ENCODE measurements around the gene USP32.

Gene USP32

DNA sequence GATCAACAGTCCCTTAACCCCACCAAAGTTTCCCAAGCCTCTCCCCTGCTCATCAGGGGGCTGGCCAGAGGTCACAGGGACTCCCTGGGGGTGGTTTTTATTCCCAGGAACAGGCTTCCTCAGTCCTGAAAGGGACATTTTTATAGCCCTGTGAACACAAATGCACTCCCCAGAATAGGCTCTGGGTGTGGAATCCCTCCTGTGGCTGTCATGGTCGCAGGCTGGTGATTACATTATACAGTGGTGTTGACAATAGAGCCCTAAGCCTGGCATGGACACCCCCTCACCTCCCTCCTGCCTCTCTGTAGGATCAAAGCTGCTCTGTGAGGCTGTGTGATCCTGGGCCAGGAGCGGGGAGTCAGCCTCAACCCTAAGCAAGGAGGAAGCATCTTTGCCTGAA is 243.6 kb downstream of the USP32 start:
- ATAC-seq (replicated peaks) = no peak
- H3K9me3 Mint-ChIP-seq = no peaks in the 10 kb centered on the region
- H3K27me3 Mint-ChIP-seq = peaks cover 78 to 93% of the 10 kb centered on the region in 2 donors
- H3K27ac Mint-ChIP-seq = no peak overlapping the region
- H3K36me3 Mint-ChIP-seq = no peaks in the 10 kb centered on the region
- no peak for DNase-seq
- peaks cover 8 to 25% of the 10 kb centered on the region in 2 donors for H3K4me1 Mint-ChIP-seq
- H3K4me3 Mint-ChIP-seq = no peak overlapping the region

DNA sequence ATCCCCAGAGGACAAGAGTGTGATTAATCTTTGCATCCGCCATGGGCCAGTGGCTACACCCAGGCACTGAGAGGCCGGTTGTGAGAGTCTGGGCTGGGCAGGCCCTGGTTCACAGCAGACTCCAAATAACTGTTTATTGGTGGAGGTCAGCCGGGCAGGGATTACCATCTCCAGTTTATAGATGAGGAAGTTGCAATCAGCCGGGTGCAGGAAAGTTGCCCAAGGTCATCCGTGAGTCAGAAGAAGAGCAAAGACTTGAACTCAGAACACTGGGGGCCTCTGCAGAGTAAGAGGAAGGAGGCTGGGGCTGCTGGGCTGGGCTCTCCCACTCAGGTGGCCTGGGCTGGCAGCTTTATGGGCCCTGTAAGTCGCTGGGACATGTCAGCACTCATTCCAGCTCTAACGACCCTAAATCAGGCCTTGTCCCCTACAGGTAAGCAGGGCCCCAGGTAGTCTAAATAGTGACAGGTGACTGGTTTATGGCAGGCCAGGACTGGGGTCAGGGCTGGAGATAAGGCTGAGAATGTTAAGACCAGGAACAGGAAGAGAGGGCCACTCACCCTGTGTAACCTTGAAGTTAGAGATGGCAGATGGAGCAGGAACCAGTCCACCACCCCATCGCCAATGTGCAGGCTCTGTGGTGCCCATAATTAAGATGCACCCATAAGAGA is 244.2 kb downstream of the USP32 start:
- Mint-ChIP-seq H3K36me3 (no peaks in the 10 kb centered on the region), H3K27me3 (peaks cover 81 to 93% of the 10 kb centered on the region in 2 donors), H3K4me1 (peaks cover 13 to 32% of the 10 kb centered on the region in 2 donors), H3K27ac (no peak overlapping the region), H3K4me3 (no peak overlapping the region), H3K9me3 (no peaks in the 10 kb centered on the region)
- DNase-seq (no peak), ATAC-seq (replicated peaks) (no peak)

DNA sequence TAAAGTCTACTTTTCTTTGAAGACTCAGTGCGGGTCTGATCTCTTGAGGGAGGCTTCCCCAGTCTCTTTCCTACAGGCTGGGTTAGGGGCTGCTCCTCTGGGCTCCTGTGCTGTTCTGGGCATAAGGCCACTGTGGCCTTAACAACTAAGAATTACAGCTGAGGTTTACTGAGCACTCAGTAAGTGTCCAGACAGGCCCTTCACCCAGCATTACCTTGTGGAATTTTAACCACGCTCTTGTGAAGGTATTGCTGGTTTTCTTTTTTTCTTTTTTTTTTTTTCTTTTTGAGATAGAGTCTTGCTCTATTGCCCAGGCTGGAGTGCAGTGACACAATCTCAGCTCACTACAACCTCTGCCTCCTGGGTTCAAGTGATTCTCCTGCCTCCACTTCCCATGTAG is 245.7 kb downstream of the USP32 start:
- ATAC-seq (replicated peaks) = no peak
- H3K9me3 Mint-ChIP-seq = no peaks in the 10 kb centered on the region
- H3K27ac Mint-ChIP-seq = no peak overlapping the region
- peaks cover 81 to 93% of the 10 kb centered on the region in 2 donors for H3K27me3 Mint-ChIP-seq
- no peak overlapping the region for H3K4me3 Mint-ChIP-seq
- H3K4me1 Mint-ChIP-seq = peaks cover 20 to 42% of the 10 kb centered on the region in 2 donors
- no peak for DNase-seq
- no peaks in the 10 kb centered on the region for H3K36me3 Mint-ChIP-seq

DNA sequence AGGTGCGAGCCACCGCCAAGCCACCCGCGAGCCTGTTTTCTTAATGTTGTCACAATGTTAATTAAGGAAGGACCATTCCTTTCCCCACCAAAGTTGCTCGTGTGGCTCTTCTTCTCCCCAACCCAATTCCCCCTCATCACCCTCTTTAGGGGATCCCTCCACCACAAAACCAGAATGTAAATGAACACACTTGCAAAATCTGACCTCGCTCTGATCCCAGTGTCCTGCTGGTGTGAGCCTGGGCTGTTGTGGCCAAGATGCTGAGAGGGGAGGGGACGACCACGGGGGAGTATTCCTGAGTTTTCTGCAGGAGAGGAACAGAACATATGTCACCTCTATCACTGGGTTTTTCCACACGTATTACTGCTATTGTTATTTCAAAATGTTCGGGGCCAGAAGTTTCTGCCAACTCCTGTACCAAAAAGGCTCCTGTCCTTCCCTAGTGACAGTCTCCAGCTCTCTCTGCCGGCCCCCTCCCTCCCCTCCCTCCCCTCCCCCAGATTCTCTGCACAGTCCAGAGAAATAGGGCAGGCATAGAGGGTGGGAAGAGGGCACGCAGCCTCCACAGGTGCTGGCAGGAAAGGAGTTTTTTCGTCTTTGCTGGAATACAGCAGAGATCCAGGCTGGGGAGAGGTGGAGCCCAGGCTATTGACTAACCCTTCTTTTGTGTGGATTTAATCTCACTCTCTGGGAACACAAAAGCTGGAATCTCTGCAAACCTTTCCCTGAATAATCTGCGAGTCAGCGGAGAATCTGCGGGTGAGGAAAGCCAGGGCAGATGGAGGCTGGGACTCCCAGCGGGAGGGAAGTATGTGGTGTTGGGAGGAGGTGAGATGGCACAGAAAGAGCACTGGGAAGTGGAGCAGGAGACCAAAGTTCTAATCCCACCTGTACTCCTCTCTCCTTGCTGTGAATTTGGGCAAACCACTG is 246.7 kb downstream of the USP32 start:
- H3K36me3 Mint-ChIP-seq = no peaks in the 10 kb centered on the region
- H3K9me3 Mint-ChIP-seq = no peaks in the 10 kb centered on the region
- peaks cover 26 to 40% of the 10 kb centered on the region in 2 donors for H3K4me1 Mint-ChIP-seq
- no peak overlapping the region for H3K27ac Mint-ChIP-seq
- DNase-seq = no peak
- no peak overlapping the region for H3K4me3 Mint-ChIP-seq
- peaks cover 82 to 93% of the 10 kb centered on the region in 2 donors for H3K27me3 Mint-ChIP-seq
- ATAC-seq (replicated peaks) = no peak

DNA sequence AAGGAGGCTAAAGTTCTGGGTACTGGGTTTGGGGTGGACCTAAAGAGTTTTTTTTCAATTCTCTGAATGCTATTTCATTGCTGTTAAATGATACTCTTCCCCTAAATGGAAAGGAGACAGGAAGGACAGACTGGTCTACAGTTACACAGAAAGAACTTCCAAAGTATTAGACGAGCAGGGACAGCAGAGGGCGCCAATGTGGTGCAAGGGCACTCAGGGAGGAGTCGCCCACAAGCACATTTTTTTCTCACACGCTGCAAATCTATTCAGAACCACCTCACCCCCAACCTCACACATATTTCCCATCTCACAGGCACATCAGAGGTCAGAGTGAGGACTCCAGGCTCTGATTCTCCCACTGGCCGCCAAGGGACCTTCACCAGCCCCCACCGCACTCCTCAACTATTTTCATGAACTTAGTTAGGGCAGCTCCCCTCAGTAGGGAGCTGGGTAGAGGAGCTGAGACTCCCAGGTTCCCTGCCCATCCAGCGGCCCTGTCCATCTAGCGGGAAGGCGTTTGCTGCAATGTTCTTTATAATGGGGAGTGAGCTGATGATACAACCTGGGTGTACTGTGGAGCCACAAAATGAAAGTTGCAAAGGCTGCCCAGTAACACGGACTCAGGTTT is 248.9 kb downstream of the USP32 start:
- Mint-ChIP-seq H3K27ac (no peak overlapping the region), H3K4me1 (peaks cover 24 to 56% of the 10 kb centered on the region in 2 donors), H3K36me3 (peaks cover 0 to 2% of the 10 kb centered on the region in 2 donors), H3K4me3 (peak overlapping the region; percentile 29 to 53), H3K27me3 (peaks cover 85 to 94% of the 10 kb centered on the region in 2 donors), H3K9me3 (no peaks in the 10 kb centered on the region)
- ATAC-seq (replicated peaks) (peak; percentile 82 to 85), DNase-seq (peak; percentile 65)

DNA sequence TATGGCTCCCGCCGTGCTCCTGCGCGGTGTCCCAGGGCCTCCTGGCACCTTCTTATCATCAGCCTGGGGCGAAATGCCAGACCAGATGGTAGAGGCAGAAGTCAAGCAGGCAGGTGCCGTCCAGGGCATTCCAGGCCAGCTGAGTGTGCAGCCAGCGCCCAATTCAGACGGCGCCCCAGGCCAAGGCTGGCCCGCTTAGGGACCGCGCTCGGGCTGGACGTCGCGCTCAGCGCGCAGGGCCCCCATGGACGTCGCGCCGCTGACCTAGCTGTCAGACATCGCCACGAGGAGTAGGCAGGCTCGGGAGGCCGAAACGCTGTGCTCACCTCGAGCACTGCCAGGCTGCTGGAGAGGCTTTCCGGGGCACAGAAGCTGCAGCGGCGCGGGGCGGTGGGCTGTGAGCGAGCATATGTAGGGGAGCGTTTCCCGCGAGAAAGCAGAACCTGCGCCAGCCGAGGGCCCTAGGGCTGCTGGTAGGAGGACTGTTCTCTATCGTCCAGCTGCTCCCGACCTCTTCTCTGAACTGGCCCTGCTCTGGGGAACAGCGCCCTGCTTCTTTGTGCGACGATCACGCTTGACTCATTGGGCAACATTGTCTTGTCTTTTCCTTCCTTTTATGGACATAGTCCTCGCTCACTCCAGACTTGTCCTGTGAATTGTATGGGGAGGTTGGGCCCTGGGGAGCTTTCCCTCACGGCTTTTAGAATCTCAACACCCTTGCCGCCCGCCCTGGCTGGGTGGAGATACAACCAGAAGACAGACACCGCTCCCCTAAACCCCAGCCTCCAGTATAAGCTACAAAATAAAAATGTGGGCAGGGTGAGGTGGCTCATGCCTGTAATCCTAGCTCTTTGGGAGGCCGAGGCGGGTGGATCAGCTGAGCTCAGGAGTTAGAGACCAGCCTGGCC is 250.6 kb downstream of the USP32 start:
- no peak for ATAC-seq (replicated peaks)
- H3K4me1 Mint-ChIP-seq = peaks cover 24 to 57% of the 10 kb centered on the region in 2 donors

DNA sequence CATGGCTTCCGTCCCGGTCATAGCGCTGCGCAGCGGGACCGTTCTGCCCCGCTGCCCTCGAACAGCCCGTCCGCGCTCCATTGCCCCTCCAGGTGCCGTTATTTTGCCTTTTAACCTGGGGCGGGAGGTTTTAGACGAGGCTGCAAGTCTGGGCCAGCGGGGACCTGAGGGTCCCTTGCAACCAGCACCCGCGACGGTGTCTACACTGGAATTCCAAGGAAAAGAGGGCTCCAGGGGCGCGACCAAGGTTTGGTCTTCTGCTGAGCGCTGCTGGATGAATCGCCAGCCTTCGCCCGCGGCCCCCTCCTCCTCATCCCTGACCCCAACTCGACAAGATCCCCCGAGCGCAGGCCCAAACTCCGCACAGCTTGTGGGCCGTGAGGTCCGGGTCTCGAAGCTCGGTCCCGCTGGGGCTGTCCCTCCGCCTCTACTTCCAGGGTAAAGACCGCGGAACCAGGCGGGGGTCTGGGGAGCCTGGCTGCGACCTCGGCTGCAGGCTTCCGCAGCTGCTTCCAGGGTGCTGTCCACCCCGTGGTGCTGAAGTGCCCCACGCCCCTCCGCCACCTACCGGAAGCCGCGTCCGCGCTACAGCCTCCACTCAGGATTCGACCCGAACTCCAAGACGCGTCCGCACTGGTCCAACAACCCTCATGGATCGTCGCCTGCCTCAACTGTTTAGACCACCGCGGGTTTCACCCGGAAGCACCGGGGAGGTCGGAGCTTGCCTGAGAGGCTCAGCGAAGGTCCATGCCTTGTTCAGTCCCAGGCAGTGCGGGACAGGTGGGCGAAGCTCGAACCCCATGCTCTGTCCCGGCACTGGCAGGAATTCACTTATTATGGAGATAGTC is 252.3 kb downstream of the USP32 start:
- Mint-ChIP-seq H3K27ac (peak overlapping the region; percentile 42), H3K36me3 (peaks cover 0 to 2% of the 10 kb centered on the region in 2 donors), H3K4me3 (peak overlapping the region; percentile 67 to 68), H3K9me3 (peaks cover 4 to 5% of the 10 kb centered on the region in 2 donors), H3K27me3 (peaks cover 64 to 74% of the 10 kb centered on the region in 2 donors), H3K4me1 (peaks cover 38 to 74% of the 10 kb centered on the region in 2 donors)
- DNase-seq (peak; percentile 43), ATAC-seq (replicated peaks) (peak in 1 of 2 donors; percentile 23)

More for the DNA sequence above, 250.6 kb downstream of the USP32 start:
- no peak for DNase-seq
- Mint-ChIP-seq H3K27me3 (peaks cover 78 to 90% of the 10 kb centered on the region in 2 donors), H3K4me3 (no peak overlapping the region), H3K27ac (no peak overlapping the region), H3K9me3 (no peaks in the 10 kb centered on the region), H3K36me3 (peaks cover 0 to 2% of the 10 kb centered on the region in 2 donors)

DNA sequence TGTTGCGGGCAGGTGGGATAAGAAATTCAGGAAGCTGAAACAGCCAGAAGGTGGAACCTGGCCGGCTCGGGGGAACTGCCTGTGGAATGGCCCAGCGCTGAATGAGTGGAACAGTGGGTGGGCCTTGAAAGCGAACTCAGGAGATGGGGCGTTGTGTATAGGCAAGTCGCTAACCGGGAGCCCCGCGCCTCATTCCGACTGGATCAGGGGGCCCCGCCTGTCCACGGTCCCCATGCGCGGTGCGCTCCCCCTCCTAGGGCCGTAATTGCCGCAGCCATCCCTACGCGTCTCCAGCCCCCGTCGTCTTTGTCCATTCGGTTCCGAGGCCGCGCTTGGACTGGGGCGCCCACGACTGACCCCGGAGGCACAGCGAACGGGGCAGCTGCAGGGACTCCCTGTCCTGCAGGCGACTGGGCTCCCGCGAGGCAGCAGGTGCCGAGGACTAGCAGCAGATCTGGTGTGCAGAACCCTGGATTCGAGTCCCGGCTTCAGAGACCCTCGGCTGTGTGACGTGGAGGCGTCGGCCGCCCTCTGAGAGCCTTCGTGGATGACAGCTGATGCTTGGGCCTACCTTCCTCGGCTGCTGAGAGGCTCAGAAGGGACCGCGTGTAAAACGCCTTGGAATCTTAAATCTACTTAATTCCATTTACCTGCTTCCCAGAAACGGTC is 253.0 kb downstream of the USP32 start:
- Mint-ChIP-seq H3K36me3 (peaks cover 0 to 2% of the 10 kb centered on the region in 2 donors), H3K27ac (no peak overlapping the region), H3K4me3 (no peak overlapping the region), H3K4me1 (peaks cover 43 to 76% of the 10 kb centered on the region in 2 donors), H3K9me3 (peaks cover 4 to 5% of the 10 kb centered on the region in 2 donors), H3K27me3 (peaks cover 57 to 66% of the 10 kb centered on the region in 2 donors)
- no peak for DNase-seq
- ATAC-seq (replicated peaks) = no peak

DNA sequence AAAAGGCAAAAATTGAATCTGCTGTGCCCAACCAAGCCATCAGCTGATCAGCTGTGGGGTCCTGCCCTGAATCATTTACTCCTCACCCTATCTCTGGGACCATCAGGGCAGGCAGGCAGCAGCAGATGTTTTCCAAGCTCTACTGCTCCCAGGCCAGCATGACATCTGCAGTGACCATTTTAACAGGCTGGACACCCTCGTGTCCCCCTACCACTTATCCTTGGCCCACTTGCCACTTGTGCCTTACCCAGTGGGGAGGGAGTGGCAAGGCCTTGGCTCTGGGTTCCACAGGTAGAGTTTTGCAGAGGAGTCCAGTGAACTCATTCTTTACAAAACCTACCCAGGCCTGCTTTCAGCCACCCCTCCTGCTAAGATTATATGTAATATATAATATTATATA is 254.2 kb downstream of the USP32 start:
- DNase-seq = no peak
- no peak overlapping the region for H3K4me3 Mint-ChIP-seq
- peaks cover 4 to 5% of the 10 kb centered on the region in 2 donors for H3K9me3 Mint-ChIP-seq
- H3K27me3 Mint-ChIP-seq = peaks cover 47 to 54% of the 10 kb centered on the region in 2 donors
- no peak overlapping the region for H3K27ac Mint-ChIP-seq
- H3K4me1 Mint-ChIP-seq = peaks cover 44 to 67% of the 10 kb centered on the region in 2 donors
- ATAC-seq (replicated peaks) = no peak
- peaks cover 4 to 6% of the 10 kb centered on the region in 2 donors for H3K36me3 Mint-ChIP-seq

DNA sequence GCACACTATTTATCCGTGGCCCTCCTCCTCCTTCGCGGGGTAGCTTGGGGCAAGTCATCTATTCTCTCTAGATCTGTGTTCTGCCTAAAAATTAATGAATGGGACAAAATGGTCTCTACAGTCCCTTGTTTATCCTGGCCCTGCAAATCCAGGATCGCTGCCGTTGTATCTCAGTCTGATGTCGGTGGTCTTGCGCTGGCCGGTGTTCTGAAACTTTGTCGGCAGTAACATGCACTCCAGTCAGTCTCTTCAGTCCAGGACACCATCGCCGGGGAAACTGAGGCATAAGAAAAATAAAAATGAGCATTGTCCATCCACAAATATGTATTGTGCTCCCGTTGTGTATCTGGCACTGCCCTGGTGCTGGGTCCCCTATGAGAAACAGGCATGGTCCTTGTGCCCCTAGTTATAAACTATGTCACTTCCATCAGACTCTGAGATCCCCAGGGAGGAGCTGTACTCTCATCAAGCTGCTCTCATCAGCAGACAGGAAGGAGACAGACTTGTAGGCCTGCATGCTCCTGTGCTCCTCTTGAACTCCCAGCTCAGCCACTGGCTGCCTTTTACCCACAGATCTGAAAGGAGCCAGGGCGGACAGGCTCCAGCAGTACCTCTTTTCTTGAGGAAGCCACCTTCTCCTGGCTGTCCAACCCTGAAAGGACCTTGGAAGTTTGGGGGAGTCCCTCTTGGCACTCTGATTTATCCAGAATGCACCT is 255.8 kb downstream of the USP32 start:
- ATAC-seq (replicated peaks) (peak in 1 of 2 donors; percentile 7), DNase-seq (no peak)
- H3K27ac Mint-ChIP-seq = peak overlapping the region; percentile 95
- H3K4me3 Mint-ChIP-seq = peak overlapping the region; percentile 91 to 96
- H3K4me1 Mint-ChIP-seq = peaks cover 37 to 51% of the 10 kb centered on the region in 2 donors
- peaks cover 4 to 5% of the 10 kb centered on the region in 2 donors for H3K9me3 Mint-ChIP-seq
- H3K36me3 Mint-ChIP-seq = peaks cover 11 to 14% of the 10 kb centered on the region in 2 donors
- H3K27me3 Mint-ChIP-seq = peaks cover 31 to 38% of the 10 kb centered on the region in 2 donors

DNA sequence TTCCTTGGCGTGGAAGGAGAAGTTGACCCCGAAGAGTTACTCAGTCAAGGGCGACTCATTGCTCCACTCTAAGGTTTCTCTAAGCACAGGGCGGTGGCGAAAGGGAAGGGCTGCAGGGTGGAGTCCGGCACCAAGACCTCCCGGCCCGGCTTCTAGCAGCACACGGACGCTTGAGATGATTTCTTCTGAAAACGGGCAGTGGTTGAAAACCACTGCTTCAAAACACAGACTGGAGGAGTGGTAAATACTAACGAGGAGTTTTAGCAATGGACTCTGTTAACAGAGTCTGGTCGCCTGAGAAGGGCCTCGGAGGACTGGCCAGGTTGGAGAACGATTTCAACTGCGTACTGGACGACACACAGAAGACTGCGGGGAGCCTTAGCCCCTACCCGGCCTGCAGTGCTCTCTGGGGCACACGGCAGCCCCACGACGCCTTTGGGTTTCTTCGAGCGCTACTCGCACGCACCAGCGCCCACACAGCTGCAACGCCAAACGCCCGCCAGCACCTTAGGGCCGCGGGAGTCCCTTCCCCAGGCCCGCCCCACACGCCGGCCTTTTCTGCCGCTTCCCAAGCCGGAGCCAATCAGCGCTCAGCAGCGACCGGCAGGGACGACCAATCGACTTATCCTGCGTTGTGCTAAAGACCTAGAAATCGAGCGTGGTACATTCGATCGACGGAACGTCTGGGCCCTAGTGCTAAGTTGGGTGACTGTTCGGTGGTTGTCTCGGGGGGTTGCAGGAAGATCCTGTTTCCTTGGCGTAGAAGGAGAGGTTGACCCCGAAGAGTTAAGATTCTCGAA is 256.6 kb downstream of the USP32 start:
- DNase-seq = peak; percentile 85
- H3K9me3 Mint-ChIP-seq = peaks cover 4 to 5% of the 10 kb centered on the region in 2 donors
- peaks cover 32 to 44% of the 10 kb centered on the region in 2 donors for H3K4me1 Mint-ChIP-seq
- H3K27me3 Mint-ChIP-seq = peaks cover 24 to 30% of the 10 kb centered on the region in 2 donors
- peaks cover 14 to 15% of the 10 kb centered on the region in 2 donors for H3K36me3 Mint-ChIP-seq
- peak; percentile 93 to 96 for ATAC-seq (replicated peaks)
- peak overlapping the region; percentile 91 to 96 for H3K4me3 Mint-ChIP-seq
- peak overlapping the region; percentile 95 for H3K27ac Mint-ChIP-seq

Measured in stimulated activated naive B cell treated with anti-CD40 and anti-IgM and Interleukin-4, amounts not matched to agents 10 μg/mL and 1 μg/mL and 100 μg/mL, for 72 hours (primary cell).